ENCODE data around the gene ZCCHC17.
"Not testable (repeated sequence)": the region's sequence is repeated elsewhere in the genome, so short reads cannot be mapped to it uniquely, and the experiment has no call there.

- not testable (repeated sequence) for TF ChIP-seq POLR2A (IDR thresholded peaks at IDR 0.05)
- TF ChIP-seq, protein P1, sequence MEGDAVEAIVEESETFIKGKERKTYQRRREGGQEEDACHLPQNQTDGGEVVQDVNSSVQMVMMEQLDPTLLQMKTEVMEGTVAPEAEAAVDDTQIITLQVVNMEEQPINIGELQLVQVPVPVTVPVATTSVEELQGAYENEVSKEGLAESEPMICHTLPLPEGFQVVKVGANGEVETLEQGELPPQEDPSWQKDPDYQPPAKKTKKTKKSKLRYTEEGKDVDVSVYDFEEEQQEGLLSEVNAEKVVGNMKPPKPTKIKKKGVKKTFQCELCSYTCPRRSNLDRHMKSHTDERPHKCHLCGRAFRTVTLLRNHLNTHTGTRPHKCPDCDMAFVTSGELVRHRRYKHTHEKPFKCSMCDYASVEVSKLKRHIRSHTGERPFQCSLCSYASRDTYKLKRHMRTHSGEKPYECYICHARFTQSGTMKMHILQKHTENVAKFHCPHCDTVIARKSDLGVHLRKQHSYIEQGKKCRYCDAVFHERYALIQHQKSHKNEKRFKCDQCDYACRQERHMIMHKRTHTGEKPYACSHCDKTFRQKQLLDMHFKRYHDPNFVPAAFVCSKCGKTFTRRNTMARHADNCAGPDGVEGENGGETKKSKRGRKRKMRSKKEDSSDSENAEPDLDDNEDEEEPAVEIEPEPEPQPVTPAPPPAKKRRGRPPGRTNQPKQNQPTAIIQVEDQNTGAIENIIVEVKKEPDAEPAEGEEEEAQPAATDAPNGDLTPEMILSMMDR (IDR thresholded peaks at IDR 0.05) = not testable (repeated sequence)
These were observed 34.4 kb upstream of the ZCCHC17 start for GRCh38 chr1:31262393-31262792.
